Effector memory CD8-positive, alpha-beta T cell (primary cell): Measurements from ENCODE around the gene APOH.

ENCODE experiments used
- ATAC-seq: fragments of 150-1000 bp; cut with Tn5 transposase; replicated peaks from 2 replicates; pipeline ENCODE4 v1.10.0; 2021; ENCODE audit warnings: mild to moderate bottlenecking, moderate library complexity
- DNase-seq, 3 experiments: peaks; one replicate each; pipeline ENCODE4 v3.0.0; 2021
- H3K27ac Mint-ChIP-seq, 2 donors: one replicate each; pipeline ENCODE4 v1.8.0; 2022; ENCODE audit warnings: mild to moderate bottlenecking in 2 of 2, mixed read lengths in 2 of 2, moderate library complexity in 2 of 2
- H3K27me3 Mint-ChIP-seq, 2 donors: one replicate each; pipeline ENCODE4 v1.8.0; 2022; ENCODE audit warnings: mixed read lengths in 2 of 2
- H3K36me3 Mint-ChIP-seq: one replicate; pipeline ENCODE4 v1.8.0; 2022; ENCODE audit warnings: mild to moderate bottlenecking, moderate library complexity, mixed read lengths; ENCODE audit not compliant: insufficient read depth
- H3K4me1 Mint-ChIP-seq, 2 donors: one replicate each; pipeline ENCODE4 v1.8.0; 2022; ENCODE audit warnings: low read depth in 2 of 2, mixed read lengths in 2 of 2
- H3K4me3 Mint-ChIP-seq, 2 donors: one replicate each; pipeline ENCODE4 v1.8.0; 2022; ENCODE audit warnings: mild to moderate bottlenecking in 2 of 2, mixed read lengths in 2 of 2, moderate library complexity in 2 of 2
- H3K9me3 Mint-ChIP-seq, 2 donors: one replicate each; pipeline ENCODE4 v1.8.0; 2022; ENCODE audit warnings: mixed read lengths in 2 of 2

The APOH gene

GRCh38 chr17:66229783-66230538 lies 746 bp upstream of the APOH start:
- no peak for ATAC-seq
- Mint-ChIP-seq H3K4me3 (no peak overlapping the region), H3K4me1 (peaks cover 5% of the 10 kb centered on the region in 2 donors), H3K36me3 (no peaks in the 10 kb centered on the region), H3K27me3 (peaks cover 6 to 15% of the 10 kb centered on the region in 2 donors), H3K9me3 (no peaks in the 10 kb centered on the region), H3K27ac (no peak overlapping the region)
- no peak for DNase-seq

GRCh38 chr17:66227212-66228045 lies 1.8 kb downstream of the APOH start:
- no peak for DNase-seq
- Mint-ChIP-seq H3K36me3 (no peaks in the 10 kb centered on the region), H3K4me1 (peaks cover 0 to 1% of the 10 kb centered on the region in 2 donors), H3K4me3 (no peak overlapping the region), H3K27ac (no peak overlapping the region), H3K9me3 (no peaks in the 10 kb centered on the region), H3K27me3 (peaks cover 29 to 33% of the 10 kb centered on the region in 2 donors)
- no peak for ATAC-seq

- H3K27me3 Mint-ChIP-seq = peaks cover 40 to 43% of the 10 kb centered on the region in 2 donors
- no peak overlapping the region for H3K27ac Mint-ChIP-seq
- H3K4me3 Mint-ChIP-seq = no peak overlapping the region
- peaks cover 0 to 4% of the 10 kb centered on the region in 2 donors for H3K4me1 Mint-ChIP-seq
- DNase-seq (no peak), ATAC-seq (no peak)
- no peaks in the 10 kb centered on the region for H3K9me3 Mint-ChIP-seq
- H3K36me3 Mint-ChIP-seq = no peaks in the 10 kb centered on the region
Observed at GRCh38 chr17:66222798-66223350, 6.3 kb downstream of the APOH start.

GRCh38 chr17:66221755-66222530 lies 7.3 kb downstream of the APOH start:
- no peak overlapping the region for H3K27ac Mint-ChIP-seq
- no peak for ATAC-seq
- peaks cover 34 to 51% of the 10 kb centered on the region in 2 donors for H3K27me3 Mint-ChIP-seq
- no peak overlapping the region for H3K4me3 Mint-ChIP-seq
- H3K9me3 Mint-ChIP-seq = no peaks in the 10 kb centered on the region
- no peaks in the 10 kb centered on the region for H3K36me3 Mint-ChIP-seq
- no peak for DNase-seq
- peaks cover 0 to 4% of the 10 kb centered on the region in 2 donors for H3K4me1 Mint-ChIP-seq

GRCh38 chr17:66221343-66221742 lies 7.9 kb downstream of the APOH start:
- Mint-ChIP-seq H3K36me3 (no peaks in the 10 kb centered on the region), H3K4me3 (no peak overlapping the region), H3K4me1 (peaks cover 0 to 4% of the 10 kb centered on the region in 2 donors), H3K27me3 (peaks cover 38 to 57% of the 10 kb centered on the region in 2 donors), H3K9me3 (no peaks in the 10 kb centered on the region), H3K27ac (peak overlapping the region in 1 of 2 donors; percentile 44)
- no peak for ATAC-seq
- no peak for DNase-seq

DNA sequence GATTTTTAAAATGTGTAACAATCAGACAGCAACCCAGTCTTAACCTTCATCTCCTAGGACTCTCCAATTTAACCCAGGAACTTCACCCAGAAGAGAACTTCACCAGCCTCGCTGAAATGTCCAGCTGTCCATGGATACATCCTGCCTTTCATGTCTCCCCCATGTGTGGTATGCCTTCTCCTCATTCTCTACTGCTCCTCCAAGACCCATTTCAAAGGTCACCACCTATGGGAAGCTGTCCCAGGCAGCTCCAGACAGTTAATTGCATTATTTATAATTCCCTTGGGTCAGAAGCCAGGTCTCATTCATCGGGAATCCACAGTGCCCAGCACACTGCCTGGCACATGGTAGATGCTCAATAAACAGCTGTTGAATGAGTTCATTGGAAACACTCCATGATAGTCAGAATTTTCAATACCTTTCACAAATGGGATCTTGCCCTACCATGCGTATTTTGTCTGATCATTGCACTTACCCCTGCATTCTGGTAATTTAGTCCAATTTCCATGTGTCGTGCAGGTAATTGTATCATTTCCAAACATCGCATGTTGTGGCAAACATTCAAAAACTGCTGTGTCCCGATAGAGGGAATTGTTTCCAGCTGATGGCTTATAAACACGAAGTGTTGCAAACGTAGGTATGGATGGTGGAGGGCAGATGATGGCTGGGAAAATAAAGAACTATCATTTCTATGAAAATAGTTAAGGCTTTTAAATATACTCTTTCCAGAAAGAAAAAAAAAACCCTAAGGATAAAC lies 9.0 kb downstream of the APOH start:
- Mint-ChIP-seq H3K4me1 (peaks cover 0 to 4% of the 10 kb centered on the region in 2 donors), H3K27ac (no peak overlapping the region), H3K36me3 (no peaks in the 10 kb centered on the region), H3K9me3 (no peaks in the 10 kb centered on the region), H3K4me3 (no peak overlapping the region), H3K27me3 (peaks cover 48 to 65% of the 10 kb centered on the region in 2 donors)
- DNase-seq (no peak), ATAC-seq (no peak)

DNA sequence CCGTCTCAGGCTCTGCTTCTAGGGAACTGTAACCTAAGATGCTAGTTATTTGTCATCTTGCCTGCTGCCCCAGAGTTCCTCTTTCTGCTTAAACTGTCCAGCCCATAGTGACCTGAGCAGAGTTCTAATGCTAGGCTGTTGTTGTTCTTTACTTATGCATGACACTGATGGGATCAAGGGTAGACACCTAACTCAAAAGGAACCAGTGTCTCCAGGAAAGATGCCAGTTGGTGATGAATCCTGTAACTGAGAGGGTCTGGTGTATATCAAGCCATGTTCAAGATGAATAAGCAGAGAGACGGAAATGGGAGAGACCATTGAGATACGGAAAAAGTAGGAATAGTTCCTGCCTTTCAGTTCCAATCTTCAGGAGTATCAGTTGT lies 13.7 kb downstream of the APOH start:
- ATAC-seq (no peak), DNase-seq (no peak)
- Mint-ChIP-seq H3K4me3 (no peak overlapping the region), H3K27ac (no peak overlapping the region), H3K27me3 (peaks cover 58 to 64% of the 10 kb centered on the region in 2 donors), H3K36me3 (no peaks in the 10 kb centered on the region), H3K9me3 (no peaks in the 10 kb centered on the region), H3K4me1 (no peaks in the 10 kb centered on the region)

DNA sequence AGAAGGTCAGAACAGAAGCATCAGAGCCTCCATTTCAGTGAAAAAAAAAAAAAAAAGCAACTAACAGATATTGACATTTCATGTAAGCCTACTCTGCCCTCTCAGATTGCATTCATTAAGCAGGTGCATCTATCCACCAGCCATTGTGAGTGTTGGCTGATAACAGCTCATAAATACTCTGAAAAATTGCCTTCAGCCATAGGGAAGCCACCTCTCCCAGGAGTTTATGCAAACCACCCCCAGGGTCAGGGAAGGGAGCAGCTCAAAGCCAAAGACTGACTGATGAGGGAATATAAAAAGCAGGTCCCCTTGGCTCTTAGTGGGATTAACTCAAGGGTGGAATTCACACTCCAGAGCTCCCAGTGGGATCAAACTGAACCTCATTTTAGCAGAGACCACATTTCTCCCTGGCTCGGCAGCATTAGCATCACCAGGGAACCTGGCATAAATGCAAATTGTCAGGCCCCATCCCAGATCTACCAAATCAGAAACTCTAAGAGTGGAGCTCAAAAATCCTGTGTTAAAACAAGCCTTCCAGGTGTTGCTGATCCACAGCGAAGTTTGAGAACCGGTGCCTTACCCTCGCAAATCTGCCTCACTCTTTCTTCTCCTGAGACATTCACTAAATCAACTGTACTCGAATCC lies 14.2 kb downstream of the APOH start:
- H3K36me3 Mint-ChIP-seq = no peaks in the 10 kb centered on the region
- no peak for ATAC-seq
- H3K4me3 Mint-ChIP-seq = no peak overlapping the region
- no peaks in the 10 kb centered on the region for H3K4me1 Mint-ChIP-seq
- peaks cover 58 to 69% of the 10 kb centered on the region in 2 donors for H3K27me3 Mint-ChIP-seq
- no peaks in the 10 kb centered on the region for H3K9me3 Mint-ChIP-seq
- H3K27ac Mint-ChIP-seq = no peak overlapping the region
- no peak for DNase-seq

GRCh38 chr17:66211047-66211810 lies 18.0 kb downstream of the APOH start:
- no peaks in the 10 kb centered on the region for H3K36me3 Mint-ChIP-seq
- no peak overlapping the region for H3K4me3 Mint-ChIP-seq
- ATAC-seq (no peak), DNase-seq (no peak)
- H3K4me1 Mint-ChIP-seq = no peaks in the 10 kb centered on the region
- H3K9me3 Mint-ChIP-seq = no peaks in the 10 kb centered on the region
- peaks cover 43 to 44% of the 10 kb centered on the region in 2 donors for H3K27me3 Mint-ChIP-seq
- H3K27ac Mint-ChIP-seq = no peak overlapping the region

GRCh38 chr17:66210208-66210574 lies 19.0 kb downstream of the APOH start:
- ATAC-seq (no peak), DNase-seq (no peak)
- peaks cover 32 to 34% of the 10 kb centered on the region in 2 donors for H3K27me3 Mint-ChIP-seq
- no peaks in the 10 kb centered on the region for H3K36me3 Mint-ChIP-seq
- H3K27ac Mint-ChIP-seq = no peak overlapping the region
- no peaks in the 10 kb centered on the region for H3K9me3 Mint-ChIP-seq
- H3K4me3 Mint-ChIP-seq = no peak overlapping the region
- no peaks in the 10 kb centered on the region for H3K4me1 Mint-ChIP-seq

DNA sequence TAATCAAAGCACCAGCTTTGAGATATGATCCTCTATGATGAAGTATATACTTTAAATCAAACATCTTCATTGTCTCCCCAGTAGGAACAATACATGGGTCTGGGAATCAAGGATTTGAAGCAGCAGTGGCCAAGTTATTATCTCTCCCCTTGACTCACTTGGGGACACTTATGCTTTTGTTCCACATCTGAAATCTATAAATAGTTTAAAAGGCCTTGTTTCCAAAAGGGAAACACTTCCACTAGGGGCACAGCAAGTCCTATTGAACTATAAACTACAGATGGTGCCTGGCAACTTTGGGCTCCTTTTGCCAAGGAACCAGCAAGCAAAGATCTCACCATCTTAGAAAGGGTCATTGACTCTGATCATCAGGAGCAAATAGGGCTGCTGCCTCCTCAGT lies 21.3 kb downstream of the APOH start:
- peaks cover 17 to 22% of the 10 kb centered on the region in 2 donors for H3K27me3 Mint-ChIP-seq
- no peak overlapping the region for H3K4me3 Mint-ChIP-seq
- ATAC-seq = no peak

More for the DNA sequence above, 21.3 kb downstream of the APOH start:
- H3K9me3 Mint-ChIP-seq = no peaks in the 10 kb centered on the region
- no peaks in the 10 kb centered on the region for H3K36me3 Mint-ChIP-seq
- H3K4me1 Mint-ChIP-seq = no peaks in the 10 kb centered on the region
- H3K27ac Mint-ChIP-seq = no peak overlapping the region
- DNase-seq = no peak
